GM12878 (cell line): Measurements from ENCODE around the gene IL36G. TPM values are rescaled to one million over a fixed set of nuclear protein-coding genes. Genes with fewer than 3 reads are reported as not detected.

Experiments
- ATAC-seq: fragments of 200-7000 bp; cut with Tn5 transposase; 3 replicates; pipeline ENCODE4 v1.9.1; 2020; ENCODE audit warnings: mild to moderate bottlenecking, moderate library complexity
- BruUV-seq: library from RNA; stranded (reverse); fragments of 400-500 nt; replicated peaks from 2 replicates; lab custom pipeline; 2021; lab: Mats Ljungman, UMichigan
- CTCF ChIA-PET: fragments of 300-600 bp; sonication (Branson Sonifier 250); formaldehyde crosslinking; extraction: SDS; loops from one replicate; lab custom pipeline; 2021; ENCODE audit warnings: inconsistent platforms; lab: Yijun Ruan, JAX
- POLR2A ChIA-PET: fragments of 350-600 bp; formaldehyde crosslinking; extraction: SDS; loops from one replicate; lab custom pipeline; 2021; ENCODE audit warnings: inconsistent platforms; lab: Charles Lee
- RAD21 ChIA-PET: fragments of 300-600 bp; sonication (Branson Sonifier 250); formaldehyde crosslinking; loops from one replicate; lab custom pipeline; 2023; ENCODE audit warnings: antibody characterized with exemption; ENCODE audit not compliant: unreplicated experiment; lab: Charles Lee
- SMC1A ChIA-PET: fragments of 300-600 bp; sonication (Branson Sonifier 250); formaldehyde crosslinking; loops from one replicate; lab custom pipeline; 2023; ENCODE audit not compliant: unreplicated experiment, uncharacterized antibody; lab: Charles Lee
- DNase-seq: peaks from one replicate; pipeline ENCODE4 v3.0.0-alpha.2; 2011; ENCODE audit warnings: low read depth, low spot score
- FAIRE-seq: peaks from 3 replicates; lab custom pipeline; 2011; peaks lifted over from hg19 to GRCh38; lab: Jason Lieb, UNC
- H2AFZ ChIP-seq: 2 replicates; pipeline ENCODE4 v1.6.0; 2011; ENCODE audit warnings: low read depth, low read length, control low read depth; ENCODE audit not compliant: control insufficient read depth
- H3K27ac ChIP-seq: 2 replicates; pipeline ENCODE4 v1.5.1; 2011; ENCODE audit warnings: control low read depth; ENCODE audit not compliant: control insufficient read depth, insufficient read depth
- H3K27me3 ChIP-seq, 2 experiments: replicated peaks in 1 of 2; 2 replicates each; pipeline versions ENCODE4 v1.6.0 to v1.6.1; 2011; ENCODE audit warnings: low read length in 1 of 2; ENCODE audit not compliant: control insufficient read depth in 2 of 2, insufficient read depth in 2 of 2
- H3K36me3 ChIP-seq, 2 experiments: 2 replicates each; pipeline ENCODE4 v1.5.1; 2011; ENCODE audit warnings: low read length in 1 of 2; ENCODE audit not compliant: control insufficient read depth in 2 of 2, insufficient read depth in 2 of 2
- H3K4me1 ChIP-seq: 2 replicates; pipeline ENCODE4 v1.6.1; 2011; ENCODE audit warnings: mild to moderate bottlenecking, low read length, moderate library complexity, mixed read lengths; ENCODE audit not compliant: control insufficient read depth, insufficient read depth
- H3K4me2 ChIP-seq: 2 replicates; pipeline ENCODE4 v1.6.0; 2011; ENCODE audit warnings: control low read depth; ENCODE audit not compliant: control insufficient read depth, insufficient read depth
- H3K4me3 ChIP-seq: fragments of 200-600 bp; sonication (generic); 2 replicates; pipeline ENCODE4 v1.5.1; 2016
- H3K79me2 ChIP-seq: 2 replicates; pipeline ENCODE4 v1.6.0; 2011; ENCODE audit warnings: low read length; ENCODE audit not compliant: control insufficient read depth, insufficient read depth
- H3K9ac ChIP-seq: 2 replicates; pipeline ENCODE4 v1.8.0; 2011; ENCODE audit warnings: low read length, control low read depth, mixed read lengths; ENCODE audit not compliant: control insufficient read depth, insufficient read depth
- H3K9me3 ChIP-seq: replicated peaks from 3 replicates; pipeline ENCODE4 v1.5.1; 2011; ENCODE audit warnings: mild to moderate bottlenecking, low read length; ENCODE audit not compliant: control insufficient read depth, insufficient read depth
- H4K20me1 ChIP-seq: 2 replicates; pipeline ENCODE4 v1.6.0; 2011; ENCODE audit not compliant: control insufficient read depth, insufficient read depth
- BACH1 ChIP-seq: fragments of 450-650 bp; IDR thresholded peaks from 2 replicates; pipeline ENCODE4 v1.6.1; 2017; ENCODE audit warnings: mild to moderate bottlenecking, borderline replicate concordance
- CHD2 ChIP-seq: IDR thresholded peaks from 2 replicates; pipeline ENCODE4 v1.6.1; 2011; ENCODE audit warnings: low read depth, low read length, improper control_type of control experiment, borderline replicate concordance
- CREB1 ChIP-seq: IDR thresholded peaks from 2 replicates; pipeline ENCODE4 v1.6.1; 2012; ENCODE audit warnings: low read depth, mild to moderate bottlenecking, inconsistent platforms
- GABPA ChIP-seq: IDR thresholded peaks from 2 replicates; pipeline ENCODE4 v1.6.1; 2014; ENCODE audit warnings: antibody characterized with exemption, low read depth, mild to moderate bottlenecking, inconsistent platforms
- IKZF2 ChIP-seq, 2 experiments: fragments of 450-650 bp; IDR thresholded peaks; 2 replicates each; pipeline ENCODE4 v1.6.1; 2017; ENCODE audit warnings: mild to moderate bottlenecking in 2 of 2, moderate library complexity in 2 of 2
- IRF4 ChIP-seq: IDR thresholded peaks from 2 replicates; pipeline ENCODE4 v1.6.1; 2011; ENCODE audit warnings: low read depth, low read length
- JUNB ChIP-seq: IDR thresholded peaks from 2 replicates; pipeline ENCODE4 v1.6.1; 2016; ENCODE audit warnings: antibody characterized with exemption, mild to moderate bottlenecking
- JUND ChIP-seq: IDR thresholded peaks from 2 replicates; pipeline ENCODE4 v1.6.1; 2012; ENCODE audit warnings: low read depth, mild to moderate bottlenecking, low read length, improper control_type of control experiment, moderate library complexity
- MYC ChIP-seq: IDR thresholded peaks from 2 replicates; pipeline ENCODE4 v1.6.1; 2011; ENCODE audit warnings: mild to moderate bottlenecking, low read length, moderate library complexity, inconsistent platforms; ENCODE audit not compliant: insufficient read depth, insufficient replicate concordance, insufficient read length, severe bottlenecking
- NFYB ChIP-seq: IDR thresholded peaks from 2 replicates; pipeline ENCODE4 v1.6.1; 2011; ENCODE audit warnings: low read depth, mild to moderate bottlenecking, low read length, improper control_type of control experiment, moderate library complexity; ENCODE audit not compliant: insufficient read depth
- RB1 ChIP-seq: fragments of 450-650 bp; formaldehyde crosslinking; IDR thresholded peaks from 2 replicates; pipeline ENCODE4 v1.6.1; 2017; ENCODE audit warnings: mild to moderate bottlenecking, borderline replicate concordance
- TCF7 ChIP-seq: IDR thresholded peaks from 2 replicates; pipeline ENCODE4 v1.6.1; 2014; ENCODE audit warnings: antibody characterized with exemption, borderline replicate concordance
- ZBED1 ChIP-seq: IDR thresholded peaks from 2 replicates; pipeline ENCODE4 v1.6.1; 2016; ENCODE audit warnings: borderline replicate concordance
- ZNF384 ChIP-seq: IDR thresholded peaks from 2 replicates; pipeline ENCODE4 v1.6.1; 2012; ENCODE audit warnings: low read depth, mild to moderate bottlenecking, low read length, improper control_type of control experiment, borderline replicate concordance
- WGBS: methylation state at CpG from one replicate; pipeline ENCODE4 v1.1.6; 2016; ENCODE audit warnings: low lambda C conversion rate; ENCODE audit not compliant: insufficient replicate concordance, insufficient coverage; ENCODE audit errors: missing lambda C conversion rate; 5-methylcytosine and 5-hydroxymethylcytosine counted together
- in situ Hi-C: fragments of 300-500 bp; cut with MboI; formaldehyde crosslinking; loops from 9 replicates; pipeline ENCODE4 v1.14.3; 2018; ENCODE audit warnings: mixed read lengths
- intact Hi-C: fragments of 100-400 bp; cut with micrococcal nuclease; formaldehyde crosslinking; loops from one replicate; pipeline ENCODE4 v1.14.2; 2022; ENCODE audit not compliant: unreplicated experiment
- polyA plus RNA-seq, 11 experiments: library from polyadenylated mRNA; depleted of rRNA in 4 of 11; unstranded in 6 of 11; stranded (reverse) in 5 of 11; fragments of >200 nt; fragmentation: Nextera tagmentation in 4 of 11; fragmentation: Illumina TruSeq in 1 of 11; extraction: Ambion mirVana in 4 of 11; extraction: Trizol in 1 of 11; gene quantifications; 1 replicate in 1 of 11; 2 replicates in 10 of 11; pipeline versions ENCODE4 v1.2.1 to v1.2.3, GENCODE V29; 2011 to 2016; ENCODE audit warnings: inconsistent platforms in 2 of 11, missing spikeins in 2 of 11, low read depth in 1 of 11
- total RNA-seq, 4 experiments: library from RNA; depleted of rRNA in 3 of 4; stranded (reverse); fragments of >200 nt in 3 of 4; fragmentation: Illumina TruSeq in 1 of 4; extraction: Trizol in 1 of 4; gene quantifications; 2 replicates each; pipeline versions ENCODE4 v1.2.1 to v1.2.3, GENCODE V29; 2013 to 2021
- TF ChIP-seq, protein P1 (sequence below): IDR thresholded peaks from 2 replicates; pipeline ENCODE4 v1.6.1; 2012; ENCODE audit warnings: low read length, inconsistent platforms
- TF ChIP-seq, protein P2 (sequence below): fragments of 450-650 bp; IDR thresholded peaks from 2 replicates; pipeline ENCODE4 v1.6.1; 2016; ENCODE audit warnings: mild to moderate bottlenecking
- TF ChIP-seq, protein P3 (sequence below): IDR thresholded peaks from 2 replicates; pipeline ENCODE4 v1.6.1; 2011; ENCODE audit warnings: low read depth, mild to moderate bottlenecking, low read length, moderate library complexity, borderline replicate concordance; ENCODE audit errors: extremely low read depth
- TF ChIP-seq, protein P4 (sequence below): IDR thresholded peaks from 2 replicates; pipeline ENCODE4 v1.6.1; 2011; ENCODE audit warnings: borderline replicate concordance, low read depth, mild to moderate bottlenecking, moderate library complexity, mixed read lengths, low read length; ENCODE audit not compliant: insufficient read depth; ENCODE audit errors: extremely low read length
- TF ChIP-seq, protein P5 (sequence below): IDR thresholded peaks from 2 replicates; pipeline ENCODE4 v1.6.1; 2011; ENCODE audit warnings: mild to moderate bottlenecking, low read depth, low read length, moderate library complexity; ENCODE audit not compliant: insufficient replicate concordance

IL36G gene
- total and polyA plus RNA-seq, 10 of the 15 experiments (the other 5 are each of a cell fraction or from before 2014, with no cell fraction given) = 0.10 TPM; not detected in 9

DNA sequence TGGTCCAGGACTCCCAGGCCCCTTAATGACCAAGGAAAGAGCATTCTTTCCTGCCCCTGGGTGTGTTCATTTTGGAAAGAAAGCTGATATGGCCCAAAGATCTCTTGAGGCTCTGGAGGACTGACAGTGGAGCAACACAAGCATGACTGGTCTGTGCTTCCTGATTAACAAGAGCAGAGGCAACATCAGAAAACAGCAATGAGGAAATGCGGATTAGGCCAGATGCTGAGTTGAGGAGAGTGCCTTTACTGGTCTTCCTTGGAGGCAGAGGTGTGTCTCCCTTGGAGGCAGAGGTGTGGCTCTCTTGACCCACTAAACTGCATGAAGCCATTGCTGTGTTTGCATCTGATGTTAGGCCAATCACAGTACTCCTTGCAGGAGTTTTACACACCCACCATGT lies 54.9 kb downstream of the IL36G start:
- Histone ChIP-seq H3K9ac (no peak overlapping the region), H3K4me2 (no peak overlapping the region), H3K4me1 (no peaks in the 10 kb centered on the region), H3K27me3 (peaks cover 2 to 6% of the 10 kb centered on the region in 2 experiments), H3K79me2 (no peaks in the 10 kb centered on the region), H3K36me3 (no peaks in the 10 kb centered on the region), H2AFZ (no peak overlapping the region), H3K9me3 (no peaks in the 10 kb centered on the region), H3K27ac (no peak overlapping the region), H3K4me3 (no peak overlapping the region), H4K20me1 (no peaks in the 10 kb centered on the region)
- POLR2A ChIA-PET = no interaction called here
- DNase-seq (no peak), ATAC-seq (no peak), FAIRE-seq (no peak)
- TF ChIP-seq BACH1 = no peak
- TF ChIP-seq IKZF2 (IDR thresholded peaks at IDR 0.05) = no peak
- TF ChIP-seq ZNF384 = no peak
- no peak for TF ChIP-seq RB1
- no peak for TF ChIP-seq GABPA
- TF ChIP-seq CREB1 = no peak
- TF ChIP-seq, protein P1, sequence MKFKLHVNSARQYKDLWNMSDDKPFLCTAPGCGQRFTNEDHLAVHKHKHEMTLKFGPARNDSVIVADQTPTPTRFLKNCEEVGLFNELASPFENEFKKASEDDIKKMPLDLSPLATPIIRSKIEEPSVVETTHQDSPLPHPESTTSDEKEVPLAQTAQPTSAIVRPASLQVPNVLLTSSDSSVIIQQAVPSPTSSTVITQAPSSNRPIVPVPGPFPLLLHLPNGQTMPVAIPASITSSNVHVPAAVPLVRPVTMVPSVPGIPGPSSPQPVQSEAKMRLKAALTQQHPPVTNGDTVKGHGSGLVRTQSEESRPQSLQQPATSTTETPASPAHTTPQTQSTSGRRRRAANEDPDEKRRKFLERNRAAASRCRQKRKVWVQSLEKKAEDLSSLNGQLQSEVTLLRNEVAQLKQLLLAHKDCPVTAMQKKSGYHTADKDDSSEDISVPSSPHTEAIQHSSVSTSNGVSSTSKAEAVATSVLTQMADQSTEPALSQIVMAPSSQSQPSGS = no peak
- TF ChIP-seq, protein P2, sequence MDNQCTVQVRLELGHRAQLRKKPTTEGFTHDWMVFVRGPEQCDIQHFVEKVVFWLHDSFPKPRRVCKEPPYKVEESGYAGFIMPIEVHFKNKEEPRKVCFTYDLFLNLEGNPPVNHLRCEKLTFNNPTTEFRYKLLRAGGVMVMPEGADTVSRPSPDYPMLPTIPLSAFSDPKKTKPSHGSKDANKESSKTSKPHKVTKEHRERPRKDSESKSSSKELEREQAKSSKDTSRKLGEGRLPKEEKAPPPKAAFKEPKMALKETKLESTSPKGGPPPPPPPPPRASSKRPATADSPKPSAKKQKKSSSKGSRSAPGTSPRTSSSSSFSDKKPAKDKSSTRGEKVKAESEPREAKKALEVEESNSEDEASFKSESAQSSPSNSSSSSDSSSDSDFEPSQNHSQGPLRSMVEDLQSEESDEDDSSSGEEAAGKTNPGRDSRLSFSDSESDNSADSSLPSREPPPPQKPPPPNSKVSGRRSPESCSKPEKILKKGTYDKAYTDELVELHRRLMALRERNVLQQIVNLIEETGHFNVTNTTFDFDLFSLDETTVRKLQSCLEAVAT = no peak
- TF ChIP-seq JUNB = no peak
- TF ChIP-seq, protein P3, sequence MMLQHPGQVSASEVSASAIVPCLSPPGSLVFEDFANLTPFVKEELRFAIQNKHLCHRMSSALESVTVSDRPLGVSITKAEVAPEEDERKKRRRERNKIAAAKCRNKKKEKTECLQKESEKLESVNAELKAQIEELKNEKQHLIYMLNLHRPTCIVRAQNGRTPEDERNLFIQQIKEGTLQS = no peak
- TF ChIP-seq CHD2 = no peak
- TF ChIP-seq TCF7 = no peak
- TF ChIP-seq MYC = no peak
- TF ChIP-seq IRF4 = no peak
- TF ChIP-seq, protein P4, sequence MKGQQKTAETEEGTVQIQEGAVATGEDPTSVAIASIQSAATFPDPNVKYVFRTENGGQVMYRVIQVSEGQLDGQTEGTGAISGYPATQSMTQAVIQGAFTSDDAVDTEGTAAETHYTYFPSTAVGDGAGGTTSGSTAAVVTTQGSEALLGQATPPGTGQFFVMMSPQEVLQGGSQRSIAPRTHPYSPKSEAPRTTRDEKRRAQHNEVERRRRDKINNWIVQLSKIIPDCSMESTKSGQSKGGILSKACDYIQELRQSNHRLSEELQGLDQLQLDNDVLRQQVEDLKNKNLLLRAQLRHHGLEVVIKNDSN = no peak
- TF ChIP-seq ZBED1 = no peak
- TF ChIP-seq, protein P5, sequence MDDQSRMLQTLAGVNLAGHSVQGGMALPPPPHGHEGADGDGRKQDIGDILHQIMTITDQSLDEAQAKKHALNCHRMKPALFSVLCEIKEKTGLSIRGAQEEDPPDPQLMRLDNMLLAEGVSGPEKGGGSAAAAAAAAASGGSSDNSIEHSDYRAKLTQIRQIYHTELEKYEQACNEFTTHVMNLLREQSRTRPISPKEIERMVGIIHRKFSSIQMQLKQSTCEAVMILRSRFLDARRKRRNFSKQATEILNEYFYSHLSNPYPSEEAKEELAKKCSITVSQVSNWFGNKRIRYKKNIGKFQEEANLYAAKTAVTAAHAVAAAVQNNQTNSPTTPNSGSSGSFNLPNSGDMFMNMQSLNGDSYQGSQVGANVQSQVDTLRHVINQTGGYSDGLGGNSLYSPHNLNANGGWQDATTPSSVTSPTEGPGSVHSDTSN = no peak
- no peak for TF ChIP-seq JUND
- no peak for TF ChIP-seq NFYB
- intact Hi-C loops (no loop called here), in situ Hi-C loops (no loop called here)
- WGBS = 93% methylated on average over 1 of the region's 1 CpG
- RAD21 ChIA-PET = no interaction called here
- BruUV-seq = no TSS peak
- CTCF ChIA-PET = interaction anchor here (0.6 kb wide), 1 partner anchor 12 kb away, joined by 3 read pairs; no protein-coding TSS in a partner anchor
- SMC1A ChIA-PET = interaction anchor here (0.7 to 1.0 kb wide), 2 partner anchors 12 to 428 kb away, joined by 3 to 4 read pairs; no protein-coding TSS in a partner anchor
